OCI-LY3 (cell line): ENCODE data around the gene XRN1.

ENCODE experiments used
- H2AFZ ChIP-seq: fragments of 200-600, 300-600 bp; shearing (Covaris generic); 2 replicates; pipeline ENCODE4 v1.6.0; 2014; ENCODE audit warnings: antibody characterized with exemption, low read depth, low read length
- H3K27ac ChIP-seq: fragments of 200-600, 300-600 bp; sonication (generic); 2 replicates; pipeline ENCODE4 v1.5.1; 2014; ENCODE audit warnings: mild to moderate bottlenecking, low read length, moderate library complexity, mixed read lengths
- H3K27me3 ChIP-seq: fragments of 200-600, 300-600 bp; sonication (generic); 2 replicates; pipeline ENCODE4 v1.6.1; 2014; ENCODE audit warnings: low read depth, low read length, mixed read lengths
- H3K36me3 ChIP-seq: fragments of 200-600, 300-600 bp; sonication (generic); replicated peaks from 2 replicates; pipeline ENCODE3; 2014; ENCODE audit warnings: low read depth, low read length, mixed read lengths
- H3K4me1 ChIP-seq: fragments of 300-600, 200-600 bp; sonication (generic); 2 replicates; pipeline ENCODE4 v1.6.1; 2014; ENCODE audit warnings: low read length, mixed read lengths
- H3K4me2 ChIP-seq: fragments of 200-600, 300-600 bp; sonication (generic); 2 replicates; pipeline ENCODE4 v1.6.1; 2014; ENCODE audit warnings: low read length, mixed read lengths
- H3K4me3 ChIP-seq: fragments of 300-600, 200-600 bp; sonication (generic); 2 replicates; pipeline ENCODE4 v1.5.1; 2014; ENCODE audit warnings: antibody characterized with exemption, mild to moderate bottlenecking, low read length, moderate library complexity
- H3K79me2 ChIP-seq: fragments of 300-600, 200-600 bp; shearing (Covaris generic); 2 replicates; pipeline ENCODE4 v1.6.1; 2014; ENCODE audit warnings: mild to moderate bottlenecking, low read length, mixed read lengths
- H3K9ac ChIP-seq: fragments of 300-600, 200-600 bp; shearing (Covaris generic); 2 replicates; pipeline ENCODE4 v1.6.0; 2014; ENCODE audit warnings: mild to moderate bottlenecking, low read length, moderate library complexity
- H3K9me3 ChIP-seq: fragments of 200-600, 300-600 bp; shearing (Covaris generic); 2 replicates; pipeline ENCODE4 v1.6.1; 2014; ENCODE audit warnings: low read length, mixed read lengths; ENCODE audit not compliant: insufficient read depth
- H4K20me1 ChIP-seq: fragments of 200-600, 300-600 bp; sonication (generic); 2 replicates; pipeline ENCODE4 v1.6.1; 2016; ENCODE audit warnings: low read length, mixed read lengths; ENCODE audit not compliant: insufficient read depth
- EZH2phosphoT487 ChIP-seq: fragments of 200-600 bp; shearing (Covaris generic); IDR thresholded peaks from 2 replicates; pipeline ENCODE4 v1.6.1; 2018; ENCODE audit warnings: antibody characterized with exemption, mixed run types, low read depth
- TF ChIP-seq, protein P1 (sequence below): fragments of 200-600, 300-600 bp; sonication (generic); IDR thresholded peaks from 2 replicates; pipeline ENCODE4 v1.5.1; 2014; ENCODE audit warnings: antibody characterized with exemption, low read length, low read depth

XRN1 gene, protein sequence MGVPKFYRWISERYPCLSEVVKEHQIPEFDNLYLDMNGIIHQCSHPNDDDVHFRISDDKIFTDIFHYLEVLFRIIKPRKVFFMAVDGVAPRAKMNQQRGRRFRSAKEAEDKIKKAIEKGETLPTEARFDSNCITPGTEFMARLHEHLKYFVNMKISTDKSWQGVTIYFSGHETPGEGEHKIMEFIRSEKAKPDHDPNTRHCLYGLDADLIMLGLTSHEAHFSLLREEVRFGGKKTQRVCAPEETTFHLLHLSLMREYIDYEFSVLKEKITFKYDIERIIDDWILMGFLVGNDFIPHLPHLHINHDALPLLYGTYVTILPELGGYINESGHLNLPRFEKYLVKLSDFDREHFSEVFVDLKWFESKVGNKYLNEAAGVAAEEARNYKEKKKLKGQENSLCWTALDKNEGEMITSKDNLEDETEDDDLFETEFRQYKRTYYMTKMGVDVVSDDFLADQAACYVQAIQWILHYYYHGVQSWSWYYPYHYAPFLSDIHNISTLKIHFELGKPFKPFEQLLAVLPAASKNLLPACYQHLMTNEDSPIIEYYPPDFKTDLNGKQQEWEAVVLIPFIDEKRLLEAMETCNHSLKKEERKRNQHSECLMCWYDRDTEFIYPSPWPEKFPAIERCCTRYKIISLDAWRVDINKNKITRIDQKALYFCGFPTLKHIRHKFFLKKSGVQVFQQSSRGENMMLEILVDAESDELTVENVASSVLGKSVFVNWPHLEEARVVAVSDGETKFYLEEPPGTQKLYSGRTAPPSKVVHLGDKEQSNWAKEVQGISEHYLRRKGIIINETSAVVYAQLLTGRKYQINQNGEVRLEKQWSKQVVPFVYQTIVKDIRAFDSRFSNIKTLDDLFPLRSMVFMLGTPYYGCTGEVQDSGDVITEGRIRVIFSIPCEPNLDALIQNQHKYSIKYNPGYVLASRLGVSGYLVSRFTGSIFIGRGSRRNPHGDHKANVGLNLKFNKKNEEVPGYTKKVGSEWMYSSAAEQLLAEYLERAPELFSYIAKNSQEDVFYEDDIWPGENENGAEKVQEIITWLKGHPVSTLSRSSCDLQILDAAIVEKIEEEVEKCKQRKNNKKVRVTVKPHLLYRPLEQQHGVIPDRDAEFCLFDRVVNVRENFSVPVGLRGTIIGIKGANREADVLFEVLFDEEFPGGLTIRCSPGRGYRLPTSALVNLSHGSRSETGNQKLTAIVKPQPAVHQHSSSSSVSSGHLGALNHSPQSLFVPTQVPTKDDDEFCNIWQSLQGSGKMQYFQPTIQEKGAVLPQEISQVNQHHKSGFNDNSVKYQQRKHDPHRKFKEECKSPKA (N-terminal part only)

GRCh38 chr3:142447852-142448823 is at the start of gene XRN1:
TSS of gene XRN1 (minus strand) at chr3:142448037. CDS start at chr3:142447944, 93 bp downstream.
- Histone ChIP-seq H3K27ac (peak within 1 kb of the TSS; percentile 82), H3K27me3 (no peaks in the 10 kb centered on the region), H2AFZ (peak within 1 kb of the TSS; percentile 59), H4K20me1 (peaks cover 24% of the 10 kb centered on the region), H3K4me2 (peak within 1 kb of the TSS; percentile 89), H3K36me3 (peaks cover 11% of the 10 kb centered on the region), H3K4me1 (peaks cover 12% of the 10 kb centered on the region), H3K79me2 (peaks cover 47% of the 10 kb centered on the region), H3K9me3 (no peaks in the 10 kb centered on the region), H3K9ac (peak within 1 kb of the TSS; percentile 89), H3K4me3 (peak within 1 kb of the TSS; percentile 86)
- TF ChIP-seq, protein P1, sequence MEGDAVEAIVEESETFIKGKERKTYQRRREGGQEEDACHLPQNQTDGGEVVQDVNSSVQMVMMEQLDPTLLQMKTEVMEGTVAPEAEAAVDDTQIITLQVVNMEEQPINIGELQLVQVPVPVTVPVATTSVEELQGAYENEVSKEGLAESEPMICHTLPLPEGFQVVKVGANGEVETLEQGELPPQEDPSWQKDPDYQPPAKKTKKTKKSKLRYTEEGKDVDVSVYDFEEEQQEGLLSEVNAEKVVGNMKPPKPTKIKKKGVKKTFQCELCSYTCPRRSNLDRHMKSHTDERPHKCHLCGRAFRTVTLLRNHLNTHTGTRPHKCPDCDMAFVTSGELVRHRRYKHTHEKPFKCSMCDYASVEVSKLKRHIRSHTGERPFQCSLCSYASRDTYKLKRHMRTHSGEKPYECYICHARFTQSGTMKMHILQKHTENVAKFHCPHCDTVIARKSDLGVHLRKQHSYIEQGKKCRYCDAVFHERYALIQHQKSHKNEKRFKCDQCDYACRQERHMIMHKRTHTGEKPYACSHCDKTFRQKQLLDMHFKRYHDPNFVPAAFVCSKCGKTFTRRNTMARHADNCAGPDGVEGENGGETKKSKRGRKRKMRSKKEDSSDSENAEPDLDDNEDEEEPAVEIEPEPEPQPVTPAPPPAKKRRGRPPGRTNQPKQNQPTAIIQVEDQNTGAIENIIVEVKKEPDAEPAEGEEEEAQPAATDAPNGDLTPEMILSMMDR, result no peak
- TF ChIP-seq EZH2phosphoT487, result no peak

DNA sequence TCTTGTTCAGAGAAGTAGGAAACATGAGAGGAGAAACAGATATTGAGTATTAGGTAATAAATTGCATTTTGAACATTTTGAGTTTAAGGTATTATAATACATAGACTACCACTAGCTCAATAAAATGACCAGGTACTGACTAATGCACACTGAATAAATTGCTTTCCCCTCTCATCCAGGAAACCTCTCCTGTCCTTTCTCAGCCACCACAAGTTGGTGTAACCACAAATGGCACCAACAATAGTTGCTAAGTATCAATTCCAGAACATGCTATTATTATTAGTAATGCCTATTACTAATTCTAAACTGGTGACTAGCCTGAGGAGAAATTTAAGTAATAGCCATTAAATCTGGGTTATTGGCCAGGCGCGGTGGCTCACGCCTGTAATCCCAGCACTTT is 47.3 kb upstream of the XRN1 start:
- TF ChIP-seq EZH2phosphoT487, result no peak
- TF ChIP-seq, protein P1, result no peak
- no peaks in the 10 kb centered on the region for H3K27me3 ChIP-seq
- no peaks in the 10 kb centered on the region for H3K79me2 ChIP-seq
- peaks cover 12% of the 10 kb centered on the region; the same call in 1 of the 2 replicates for H3K4me1 ChIP-seq
- H3K4me2 ChIP-seq, result no peak overlapping the region
- H3K27ac ChIP-seq, result no peak overlapping the region
- peaks cover 40% of the 10 kb centered on the region for H3K36me3 ChIP-seq
- no peaks in the 10 kb centered on the region for H3K9me3 ChIP-seq
- no peak overlapping the region for H3K9ac ChIP-seq
- no peaks in the 10 kb centered on the region for H4K20me1 ChIP-seq
- no peak overlapping the region for H2AFZ ChIP-seq
- H3K4me3 ChIP-seq, result no peak overlapping the region

DNA sequence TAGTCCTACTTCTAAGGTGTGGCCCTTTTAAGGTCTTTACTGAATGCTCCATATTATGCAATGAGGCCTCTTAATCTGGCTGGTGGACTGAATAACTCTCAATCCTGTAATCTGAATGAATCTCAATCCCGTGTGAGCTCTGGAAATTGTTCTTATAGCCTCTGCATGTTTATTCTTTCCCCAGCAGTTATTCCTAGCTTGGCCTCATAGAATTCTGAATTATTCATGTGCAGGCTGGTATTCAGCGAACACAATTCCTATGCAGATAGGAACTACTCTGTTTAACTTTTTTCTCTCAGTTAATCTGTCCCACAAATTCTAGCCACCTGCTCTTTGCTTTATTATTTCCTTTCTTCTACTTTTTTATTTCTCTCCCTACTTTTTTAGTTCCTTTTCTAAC is 44.3 kb upstream of the XRN1 start:
- Histone ChIP-seq H3K9ac (no peak overlapping the region), H3K9me3 (no peaks in the 10 kb centered on the region), H3K4me3 (no peak overlapping the region), H3K27ac (no peak overlapping the region), H3K79me2 (no peaks in the 10 kb centered on the region), H2AFZ (no peak overlapping the region), H3K27me3 (no peaks in the 10 kb centered on the region), H4K20me1 (no peaks in the 10 kb centered on the region), H3K4me2 (no peak overlapping the region), H3K36me3 (peaks cover 44% of the 10 kb centered on the region), H3K4me1 (no peaks in the 10 kb centered on the region)
- TF ChIP-seq, protein P1, result no peak
- no peak for TF ChIP-seq EZH2phosphoT487
